Neural progenitor cell (in vitro differentiated cells): ENCODE measurements around the gene CAPRIN2.

Experiments used
- EZH2 ChIP-seq: fragments of 200-600 bp; sonication (generic); IDR thresholded peaks from 2 replicates; pipeline ENCODE4 v1.6.1; 2017; ENCODE audit warnings: antibody characterized with exemption, mild to moderate bottlenecking, moderate library complexity
- EZH2phosphoT487 ChIP-seq: fragments of 200-600 bp; sonication (generic); IDR thresholded peaks from 2 replicates; pipeline ENCODE4 v1.6.1; 2017; ENCODE audit warnings: antibody characterized with exemption
- TF ChIP-seq, protein P1 (sequence below): fragments of 200-600 bp; sonication (generic); IDR thresholded peaks from 2 replicates; pipeline ENCODE4 v1.5.1; 2017; ENCODE audit warnings: antibody characterized with exemption, mild to moderate bottlenecking

DNA sequence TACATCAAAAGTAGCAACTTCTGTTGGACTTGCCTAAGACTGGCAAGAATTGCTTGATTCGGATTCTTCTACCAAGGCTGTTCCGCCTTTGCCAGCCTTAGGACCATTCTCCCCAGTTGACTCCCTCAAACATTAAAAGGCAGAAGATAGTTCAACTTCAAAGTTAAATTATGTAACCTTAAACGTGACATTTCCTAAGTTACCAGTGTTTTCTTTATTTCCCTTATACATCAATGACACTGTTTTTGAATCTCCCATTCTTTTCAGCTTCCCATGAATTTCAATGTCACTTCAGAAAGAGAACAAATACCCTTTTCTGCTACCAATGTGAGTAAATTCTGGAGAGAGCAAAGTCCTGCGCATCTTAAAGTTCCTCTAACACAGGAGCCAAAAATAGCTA lies 25.2 kb downstream of the CAPRIN2 start:
- TF ChIP-seq, protein P1, sequence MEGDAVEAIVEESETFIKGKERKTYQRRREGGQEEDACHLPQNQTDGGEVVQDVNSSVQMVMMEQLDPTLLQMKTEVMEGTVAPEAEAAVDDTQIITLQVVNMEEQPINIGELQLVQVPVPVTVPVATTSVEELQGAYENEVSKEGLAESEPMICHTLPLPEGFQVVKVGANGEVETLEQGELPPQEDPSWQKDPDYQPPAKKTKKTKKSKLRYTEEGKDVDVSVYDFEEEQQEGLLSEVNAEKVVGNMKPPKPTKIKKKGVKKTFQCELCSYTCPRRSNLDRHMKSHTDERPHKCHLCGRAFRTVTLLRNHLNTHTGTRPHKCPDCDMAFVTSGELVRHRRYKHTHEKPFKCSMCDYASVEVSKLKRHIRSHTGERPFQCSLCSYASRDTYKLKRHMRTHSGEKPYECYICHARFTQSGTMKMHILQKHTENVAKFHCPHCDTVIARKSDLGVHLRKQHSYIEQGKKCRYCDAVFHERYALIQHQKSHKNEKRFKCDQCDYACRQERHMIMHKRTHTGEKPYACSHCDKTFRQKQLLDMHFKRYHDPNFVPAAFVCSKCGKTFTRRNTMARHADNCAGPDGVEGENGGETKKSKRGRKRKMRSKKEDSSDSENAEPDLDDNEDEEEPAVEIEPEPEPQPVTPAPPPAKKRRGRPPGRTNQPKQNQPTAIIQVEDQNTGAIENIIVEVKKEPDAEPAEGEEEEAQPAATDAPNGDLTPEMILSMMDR = no peak
- TF ChIP-seq EZH2phosphoT487 (no peak), EZH2 (no peak)
